Esophagus mucosa (tissue), 1 donor: Measurements from ENCODE around the gene TNFAIP1. TPM values are rescaled to one million over a fixed set of nuclear protein-coding genes. Genes with fewer than 3 reads are reported as not detected.

ENCODE experiments used
- ATAC-seq: fragments of 200-7000 bp; cut with Tn5 transposase; one replicate; pipeline ENCODE4 v1.9.1; 2020
- total RNA-seq: library from RNA; stranded (reverse); gene quantifications from one replicate; pipeline ENCODE4 v1.2.4, GENCODE V29; 2023
- donor health status: DM: yes; HTN: yes; CAD: no.

TNFAIP1 gene
- total RNA-seq, 1 donor from 2014 or later = 55.8 TPM

DNA sequence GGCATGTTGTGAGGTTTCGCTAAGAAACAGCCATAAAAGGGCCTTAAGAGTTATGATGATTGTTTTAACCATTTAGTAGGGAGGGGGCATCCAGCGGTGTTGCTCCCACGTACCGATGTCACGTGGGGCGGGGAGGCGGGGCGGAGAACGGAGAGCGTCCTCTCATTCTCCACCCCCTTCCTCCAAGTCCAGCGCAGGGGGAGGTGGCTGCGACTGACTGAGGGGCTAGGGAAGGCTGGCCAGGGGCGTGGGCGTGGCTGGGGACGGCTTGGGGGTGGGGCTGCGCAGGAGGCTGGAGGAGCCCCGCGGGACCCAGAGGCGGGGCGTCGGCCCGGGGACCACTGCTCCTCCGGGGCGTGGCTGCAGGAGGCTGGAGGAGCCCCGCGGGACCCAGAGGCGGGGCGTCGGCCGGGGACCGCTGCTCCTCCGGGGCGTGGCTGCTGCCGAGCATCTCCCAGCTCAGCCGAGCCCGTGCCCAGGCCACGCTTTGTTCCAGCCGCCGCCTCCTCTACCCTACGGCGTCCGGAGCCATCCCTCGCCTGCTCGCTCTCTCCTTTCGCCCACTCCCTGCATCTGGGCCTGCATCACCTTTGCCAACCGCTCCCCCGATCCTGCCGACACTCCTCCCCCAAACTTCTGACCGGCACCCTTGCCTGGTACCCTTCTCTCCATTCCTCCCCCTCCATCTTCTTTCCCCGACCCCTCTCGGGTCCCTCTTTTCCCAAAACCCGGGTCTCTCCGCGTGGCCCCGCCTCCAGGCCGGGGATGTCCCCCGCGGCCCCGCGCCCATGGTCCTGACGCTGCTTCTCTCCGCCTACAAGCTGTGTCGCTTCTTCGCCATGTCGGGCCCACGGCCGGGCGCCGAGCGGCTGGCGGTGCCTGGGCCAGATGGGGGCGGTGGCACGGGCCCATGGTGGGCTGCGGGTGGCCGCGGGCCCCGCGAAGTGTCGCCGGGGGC, 36.0 kb downstream of the TNFAIP1 start, which contains the start of gene SARM1:
Gene SARM1, plus strand, starts transcription at position 450 of the 958 bp plus-strand sequence. Its CDS starts 339 bp downstream, at position 789.
- ATAC-seq = peak; percentile 68

DNA sequence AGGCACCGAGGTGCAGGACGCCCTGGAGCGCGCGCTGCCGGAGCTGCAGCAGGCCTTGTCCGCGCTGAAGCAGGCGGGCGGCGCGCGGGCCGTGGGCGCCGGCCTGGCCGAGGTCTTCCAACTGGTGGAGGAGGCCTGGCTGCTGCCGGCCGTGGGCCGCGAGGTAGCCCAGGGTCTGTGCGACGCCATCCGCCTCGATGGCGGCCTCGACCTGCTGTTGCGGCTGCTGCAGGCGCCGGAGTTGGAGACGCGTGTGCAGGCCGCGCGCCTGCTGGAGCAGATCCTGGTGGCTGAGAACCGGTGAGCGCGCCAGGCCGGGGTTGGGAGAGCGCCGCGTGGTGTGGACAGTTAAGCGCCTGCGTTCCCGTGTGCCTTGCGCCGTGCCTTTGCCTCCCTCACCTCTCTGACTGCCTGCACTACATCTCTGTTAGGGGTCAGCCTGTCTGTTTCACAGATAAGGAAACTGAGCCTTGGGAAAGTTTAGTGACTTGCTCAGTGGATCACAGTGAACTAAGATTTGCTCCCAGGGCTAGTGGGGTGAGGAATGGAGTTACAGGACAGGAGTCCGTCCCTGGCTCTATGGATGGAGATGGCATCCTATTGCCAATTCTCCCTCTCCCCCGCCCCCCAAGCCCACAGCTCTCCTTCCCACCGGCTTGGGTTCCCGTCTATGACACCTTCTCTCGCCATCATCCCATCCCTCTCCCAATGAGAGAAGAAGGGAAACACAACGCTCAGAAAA, 36.8 kb downstream of the TNFAIP1 start:
- ATAC-seq = no peak

DNA sequence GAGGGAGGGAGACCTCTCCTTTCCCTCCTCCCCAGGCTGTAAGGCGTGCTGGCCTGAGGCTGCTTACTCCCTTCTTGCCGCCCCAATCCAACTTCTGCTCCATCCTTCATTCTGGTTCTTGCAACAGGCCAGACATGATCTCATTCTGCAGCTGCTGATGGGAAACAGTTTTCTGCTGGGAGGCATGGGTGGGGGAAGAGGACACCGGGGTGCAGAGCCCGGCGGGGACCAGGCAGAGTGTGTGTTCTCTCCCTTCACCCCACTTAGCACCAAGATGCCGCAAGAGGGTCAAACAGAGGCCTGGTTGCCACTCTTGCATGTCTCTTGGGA, 37.3 kb downstream of the TNFAIP1 start:
- ATAC-seq = no peak

- ATAC-seq = peak; percentile 37
Measured at GRCh38 chr17:28379814-28380801, 44.5 kb downstream of the TNFAIP1 start.

DNA sequence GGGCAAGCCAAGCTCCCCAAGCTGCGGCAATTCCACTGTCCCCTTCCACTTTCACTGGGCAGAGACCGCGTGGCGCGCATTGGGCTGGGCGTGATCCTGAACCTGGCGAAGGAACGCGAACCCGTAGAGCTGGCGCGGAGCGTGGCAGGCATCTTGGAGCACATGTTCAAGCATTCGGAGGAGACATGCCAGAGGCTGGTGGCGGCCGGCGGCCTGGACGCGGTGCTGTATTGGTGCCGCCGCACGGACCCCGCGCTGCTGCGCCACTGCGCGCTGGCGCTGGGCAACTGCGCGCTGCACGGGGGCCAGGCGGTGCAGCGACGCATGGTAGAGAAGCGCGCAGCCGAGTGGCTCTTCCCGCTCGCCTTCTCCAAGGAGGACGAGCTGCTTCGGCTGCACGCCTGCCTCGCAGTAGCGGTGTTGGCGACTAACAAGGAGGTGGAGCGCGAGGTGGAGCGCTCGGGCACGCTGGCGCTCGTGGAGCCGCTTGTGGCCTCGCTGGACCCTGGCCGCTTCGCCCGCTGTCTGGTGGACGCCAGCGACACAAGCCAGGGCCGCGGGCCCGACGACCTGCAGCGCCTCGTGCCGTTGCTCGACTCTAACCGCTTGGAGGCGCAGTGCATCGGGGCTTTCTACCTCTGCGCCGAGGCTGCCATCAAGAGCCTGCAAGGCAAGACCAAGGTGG, 45.7 kb downstream of the TNFAIP1 start:
- peak; percentile 25 for ATAC-seq

GRCh38 chr17:28384281-28385036, 48.9 kb downstream of the TNFAIP1 start:
- ATAC-seq = peak; percentile 79

DNA sequence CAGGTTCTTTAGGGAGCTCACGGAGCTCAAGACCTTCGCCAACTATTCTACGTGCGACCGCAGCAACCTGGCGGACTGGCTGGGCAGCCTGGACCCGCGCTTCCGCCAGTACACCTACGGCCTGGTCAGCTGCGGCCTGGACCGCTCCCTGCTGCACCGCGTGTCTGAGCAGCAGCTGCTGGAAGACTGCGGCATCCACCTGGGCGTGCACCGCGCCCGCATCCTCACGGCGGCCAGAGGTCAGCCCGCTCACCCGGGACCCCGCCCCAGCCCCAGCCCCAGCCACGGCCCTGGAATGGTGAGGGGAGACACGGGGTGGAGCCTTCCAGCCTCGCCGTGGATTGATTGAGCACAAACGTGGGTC, 49.5 kb downstream of the TNFAIP1 start:
- peak; percentile 10 for ATAC-seq

GRCh38 chr17:28385406-28385805, 49.8 kb downstream of the TNFAIP1 start:
- ATAC-seq = no peak

GRCh38 chr17:28386391-28386790, 50.8 kb downstream of the TNFAIP1 start:
- no peak for ATAC-seq

GRCh38 chr17:28388106-28388505, 52.5 kb downstream of the TNFAIP1 start:
- ATAC-seq = no peak

GRCh38 chr17:28390141-28390540, 54.6 kb downstream of the TNFAIP1 start:
- no peak for ATAC-seq

DNA sequence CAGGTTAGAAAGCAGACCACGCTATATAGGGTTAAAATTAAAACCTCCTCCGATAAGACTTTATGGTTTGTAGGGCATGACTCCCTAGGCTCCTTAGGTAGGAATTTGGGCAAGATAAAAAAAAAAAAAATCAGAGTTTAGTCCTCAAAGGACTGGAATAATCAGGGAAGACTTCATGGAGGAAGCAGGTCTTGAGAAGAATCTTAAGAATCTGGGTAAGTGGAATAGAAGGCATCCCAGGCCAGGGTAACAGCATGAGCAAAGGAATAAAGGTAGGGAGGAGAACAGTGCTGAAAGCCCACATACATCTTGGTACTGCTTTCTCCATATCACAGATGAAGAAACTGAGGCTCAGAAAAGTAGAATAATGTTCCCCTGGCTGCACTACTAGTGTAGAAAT, 55.0 kb downstream of the TNFAIP1 start:
- no peak for ATAC-seq

DNA sequence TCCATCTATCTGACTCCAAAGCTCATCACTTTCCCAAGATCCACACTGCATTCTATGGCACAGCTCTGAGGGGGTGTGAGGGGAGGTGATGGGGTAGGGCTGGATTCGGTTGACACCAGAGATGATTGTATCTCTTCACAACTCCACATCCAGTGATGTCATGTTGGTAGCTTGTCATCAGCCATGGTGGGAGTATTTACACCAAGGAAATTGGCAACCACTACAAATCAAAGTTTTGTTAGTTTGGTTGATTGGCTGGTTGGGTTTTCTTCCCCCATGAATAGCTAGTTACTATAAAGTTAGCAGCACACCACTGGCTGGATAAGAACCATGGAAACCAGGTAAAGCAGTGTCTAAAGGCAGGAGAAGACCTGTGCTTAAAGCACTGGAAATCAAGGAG, 55.4 kb downstream of the TNFAIP1 start:
- ATAC-seq = no peak

GRCh38 chr17:28391401-28391800, 55.8 kb downstream of the TNFAIP1 start:
- ATAC-seq = no peak

DNA sequence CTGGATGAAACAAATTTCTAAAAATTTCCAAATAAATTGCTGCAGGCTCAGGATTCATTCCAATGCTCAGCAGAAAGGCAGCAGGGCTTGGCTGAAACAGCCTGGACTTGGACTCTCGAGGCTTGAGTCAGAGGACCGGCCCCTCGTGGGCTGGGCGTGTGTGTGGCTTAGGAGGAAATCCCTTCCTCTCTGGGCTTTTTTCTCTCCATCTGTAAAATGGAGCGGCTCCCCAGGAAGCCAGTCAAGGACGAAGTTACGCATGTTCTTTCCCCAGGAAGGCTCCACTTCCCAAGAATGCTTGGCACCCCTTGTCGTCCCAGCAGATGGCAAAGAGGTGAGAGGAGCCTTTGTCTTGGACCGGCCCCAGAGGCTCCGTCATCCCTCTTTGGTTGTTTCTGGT, 56.9 kb downstream of the TNFAIP1 start:
- no peak for ATAC-seq

GRCh38 chr17:28394337-28395116, 59.0 kb downstream of the TNFAIP1 start:
- ATAC-seq = no peak

- ATAC-seq = no peak
Measured at GRCh38 chr17:28395426-28395825, 59.9 kb downstream of the TNFAIP1 start.

- no peak for ATAC-seq
Measured at GRCh38 chr17:28395968-28396367, 60.4 kb downstream of the TNFAIP1 start.
